HG03460 (cell line): ENCODE results near the gene RALGPS1.

Experiments
- ATAC-seq: cut with Tn5 transposase; IDR thresholded peaks from one replicate; pipeline ENCODE4 v1.9.1; 2021; ENCODE audit not compliant: unreplicated experiment

The RALGPS1 gene

GRCh38 chr9:126904586-126904985 lies 10.0 kb upstream of the RALGPS1 start:
- no peak for ATAC-seq

DNA sequence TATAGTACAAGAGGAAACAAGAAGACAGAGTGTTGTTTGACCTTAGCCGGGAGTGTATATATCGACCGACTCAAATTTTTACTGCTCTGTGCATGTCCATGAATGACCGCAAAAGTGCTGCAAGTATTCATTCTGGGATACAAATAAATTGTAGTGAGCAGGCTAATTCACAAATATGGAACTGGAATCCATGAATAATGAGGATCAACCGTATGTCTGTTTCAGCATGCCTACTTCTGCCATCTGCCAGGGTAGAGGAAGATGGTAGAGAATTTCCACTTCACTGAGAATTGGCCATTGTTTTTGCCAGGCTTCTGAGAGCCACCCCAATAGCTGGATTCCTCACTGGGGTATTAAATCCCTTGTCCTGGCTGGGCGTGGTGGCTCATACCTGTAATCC lies 8.5 kb upstream of the RALGPS1 start:
- no peak for ATAC-seq

DNA sequence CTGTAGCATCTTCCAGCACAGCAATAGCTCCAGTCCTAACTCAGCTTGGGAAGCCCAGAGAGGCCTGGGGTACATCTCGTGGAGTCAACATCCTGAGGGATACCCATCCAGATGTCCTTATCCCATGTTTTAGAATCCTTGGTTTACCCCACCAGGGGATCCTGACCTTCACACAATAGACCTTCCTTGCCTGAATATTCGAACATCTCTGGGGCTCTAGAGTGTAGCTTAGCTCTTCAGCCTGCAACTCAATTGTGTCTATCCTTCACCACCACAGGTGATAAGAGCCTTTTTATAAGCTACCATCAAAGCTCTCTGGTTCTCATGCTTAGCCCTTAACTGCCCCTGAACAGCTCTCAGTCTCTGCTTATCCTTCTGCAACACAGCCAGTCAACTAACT lies 7.5 kb upstream of the RALGPS1 start:
- no peak for ATAC-seq

GRCh38 chr9:126915281-126915816 lies 767 bp downstream of the RALGPS1 start:
- no peak for ATAC-seq

- ATAC-seq = no peak
These were observed 1.4 kb downstream of the RALGPS1 start for GRCh38 chr9:126915846-126916543.

DNA sequence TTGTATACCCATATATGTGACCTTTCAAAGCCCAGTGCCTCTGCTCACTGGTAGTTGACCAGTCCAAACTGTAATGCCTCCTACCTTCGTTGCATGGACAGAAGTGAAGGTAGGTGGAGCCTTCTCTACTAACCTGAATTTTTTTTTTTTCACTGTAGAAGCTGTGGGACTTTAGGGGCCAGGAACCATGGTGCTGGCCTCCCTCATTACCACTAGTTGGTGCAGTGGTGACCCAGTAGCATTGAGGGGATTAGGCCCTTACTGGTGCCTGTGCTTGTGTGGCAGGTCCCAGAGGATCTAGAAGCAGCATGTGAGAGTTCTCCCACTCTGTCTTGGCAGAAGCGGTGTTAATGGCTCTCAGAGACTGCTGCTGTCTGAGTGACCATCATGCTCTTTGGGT lies 2.3 kb downstream of the RALGPS1 start:
- ATAC-seq = no peak

GRCh38 chr9:126919193-126919592 lies 4.6 kb downstream of the RALGPS1 start:
- ATAC-seq = no peak

DNA sequence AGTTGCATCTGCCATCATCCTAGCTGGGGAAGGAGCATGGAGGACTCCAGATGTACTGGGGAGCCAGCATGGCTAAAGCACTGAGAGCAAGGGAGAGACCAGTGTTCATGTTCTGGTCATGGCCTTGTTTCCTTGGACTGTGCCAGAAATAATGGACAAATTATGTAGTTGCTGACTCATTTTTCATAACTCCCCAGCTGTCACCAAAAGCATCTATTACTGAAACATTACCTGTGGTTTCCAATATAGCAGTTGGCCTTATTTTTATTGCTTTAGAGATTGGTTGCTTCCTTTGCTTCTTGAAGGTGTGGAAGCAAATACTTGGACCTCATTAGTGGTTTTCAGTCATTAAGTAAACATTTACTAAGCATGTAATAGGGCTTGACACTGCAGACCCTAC lies 11.3 kb downstream of the RALGPS1 start:
- no peak for ATAC-seq

GRCh38 chr9:126926364-126926763 lies 11.8 kb downstream of the RALGPS1 start:
- ATAC-seq = no peak

GRCh38 chr9:126927419-126927818 lies 12.8 kb downstream of the RALGPS1 start:
- no peak for ATAC-seq

GRCh38 chr9:126932871-126933321 lies 18.3 kb downstream of the RALGPS1 start:
- ATAC-seq = no peak

DNA sequence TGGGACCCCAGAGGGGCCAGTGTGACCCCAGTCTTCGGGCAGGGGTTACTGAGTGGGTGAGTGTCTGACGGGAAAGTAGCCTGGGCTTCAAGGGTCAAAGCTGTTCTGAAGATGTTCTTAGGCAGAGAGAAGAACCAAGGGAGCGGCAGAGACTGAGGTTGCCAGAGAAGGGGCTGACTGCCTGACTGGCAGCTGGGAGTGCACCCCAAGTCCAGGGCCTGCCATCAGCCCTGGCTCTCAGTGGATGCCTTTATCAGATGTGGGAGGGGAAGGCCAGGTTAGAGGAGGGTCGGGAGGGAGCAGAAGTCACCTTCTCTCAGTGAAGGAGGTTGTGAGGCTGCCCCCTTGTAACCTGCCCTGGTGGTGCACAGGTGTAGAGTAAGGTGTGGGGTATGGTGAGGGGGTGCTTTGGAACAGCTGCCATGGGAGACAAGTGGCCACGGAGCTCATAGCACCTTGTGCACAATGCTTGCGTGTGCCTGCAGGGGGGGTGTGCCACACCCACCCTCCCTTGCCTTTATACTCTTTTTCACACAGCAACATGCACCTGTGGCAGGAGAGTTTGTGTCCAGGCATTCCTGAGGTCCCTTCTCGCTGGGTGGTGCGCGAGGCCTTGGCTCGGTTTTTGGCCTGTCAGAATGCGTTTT lies 18.9 kb downstream of the RALGPS1 start:
- no peak for ATAC-seq

DNA sequence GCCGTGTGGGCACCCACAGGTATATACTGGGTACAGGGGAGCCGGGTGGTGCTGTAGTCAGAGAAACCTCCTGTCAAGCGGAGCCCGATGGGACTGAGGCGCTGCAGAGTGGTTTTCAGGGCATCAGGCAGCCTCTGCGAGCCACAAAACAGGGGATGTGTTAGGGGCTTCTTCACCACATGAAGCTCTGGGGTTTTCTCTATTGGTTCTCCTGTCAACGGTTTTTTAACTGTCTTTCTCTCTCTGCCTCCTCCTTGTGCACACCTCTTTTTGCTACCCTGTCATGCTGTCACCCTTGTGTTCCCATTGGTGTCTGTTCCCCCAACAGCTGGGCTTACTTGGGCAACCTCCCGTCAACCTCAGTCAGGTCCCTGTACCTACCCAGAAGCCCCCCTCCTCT lies 19.9 kb downstream of the RALGPS1 start:
- no peak for ATAC-seq

DNA sequence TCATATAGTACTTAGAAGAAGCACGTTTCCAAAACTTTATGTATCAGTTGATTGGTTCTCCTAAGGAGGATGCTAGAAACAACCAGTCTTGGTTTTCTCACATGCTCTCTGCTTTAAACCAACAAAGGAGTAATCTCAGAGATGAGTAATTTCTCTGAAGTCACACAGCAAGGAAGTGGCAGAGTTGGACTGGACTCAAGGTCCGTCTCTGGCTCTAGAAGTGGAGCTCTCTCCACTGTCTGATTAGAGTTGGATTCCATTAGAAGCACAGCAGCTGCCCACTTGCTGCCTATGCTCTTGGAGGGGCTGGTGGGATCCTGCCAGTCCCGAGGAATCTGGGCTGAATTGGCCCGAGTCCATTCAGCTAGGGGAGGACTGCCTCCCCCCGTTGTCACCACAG lies 21.0 kb downstream of the RALGPS1 start:
- ATAC-seq = no peak

DNA sequence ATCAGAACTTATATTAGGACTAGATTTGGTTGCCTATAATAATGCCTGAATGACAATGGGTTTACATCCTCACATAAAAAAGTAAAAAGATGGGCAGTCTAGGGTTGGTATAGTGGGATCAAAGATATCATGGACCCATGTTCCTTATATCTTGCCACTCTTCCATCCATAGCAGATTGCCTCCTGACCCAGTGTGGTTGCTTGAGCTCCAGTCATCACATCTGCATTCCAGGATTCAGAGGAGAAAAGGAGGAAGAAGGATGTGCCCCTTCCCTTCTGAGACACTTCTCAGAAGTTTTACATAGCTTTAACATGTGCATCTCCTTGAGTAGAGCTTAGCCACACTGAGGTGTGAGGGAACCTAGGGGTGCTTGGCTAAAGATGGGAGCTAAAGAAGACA lies 22.9 kb downstream of the RALGPS1 start:
- no peak for ATAC-seq

DNA sequence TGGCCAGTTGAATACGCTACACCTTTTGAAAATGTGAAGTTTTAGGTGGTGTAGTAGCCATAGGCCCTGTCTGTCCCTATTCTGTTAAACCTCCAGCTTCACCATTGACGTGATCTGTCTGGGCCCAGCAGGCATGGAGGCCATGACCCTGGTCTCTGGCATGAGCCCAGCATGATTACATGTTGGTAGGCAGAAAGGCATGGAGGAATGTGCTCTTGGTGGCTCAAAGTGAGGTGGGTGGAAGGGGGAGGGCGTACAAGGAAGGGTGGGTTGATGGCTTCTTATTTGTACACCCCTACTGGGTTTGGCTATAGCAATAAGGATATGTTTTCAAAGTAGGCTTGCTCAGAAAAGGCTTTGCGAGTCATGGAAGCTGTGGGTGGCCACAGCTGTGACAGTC lies 23.7 kb downstream of the RALGPS1 start:
- ATAC-seq = no peak

GRCh38 chr9:126939821-126940221 lies 25.2 kb downstream of the RALGPS1 start:
- ATAC-seq = no peak

- ATAC-seq = no peak
These were observed 27.8 kb downstream of the RALGPS1 start for GRCh38 chr9:126942399-126942798.

- ATAC-seq = no peak
These were observed 31.1 kb downstream of the RALGPS1 start for GRCh38 chr9:126945682-126946081.

DNA sequence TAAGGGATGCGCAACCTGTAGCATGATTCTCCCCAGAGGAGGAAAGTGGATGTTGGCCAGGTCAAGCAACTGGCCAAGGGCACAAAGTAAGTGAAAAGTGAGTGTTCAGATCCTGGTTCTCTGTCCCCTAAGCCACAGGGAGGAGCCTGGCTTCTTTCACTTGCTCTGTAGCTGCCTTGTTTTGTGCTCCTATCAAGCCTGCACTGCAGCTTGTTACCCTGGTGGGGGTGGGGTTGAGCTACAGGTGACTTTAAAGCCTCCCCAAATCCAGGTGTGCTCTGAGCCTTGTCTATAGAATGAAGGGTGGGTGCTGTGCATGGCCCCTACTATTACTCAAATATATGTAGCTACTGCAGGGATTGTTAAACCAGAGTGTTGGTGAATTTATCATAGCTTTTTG lies 32.9 kb downstream of the RALGPS1 start:
- no peak for ATAC-seq

- no peak for ATAC-seq
These were observed 37.8 kb downstream of the RALGPS1 start for GRCh38 chr9:126952205-126952977.
